Endodermal cell (in vitro differentiated cells): ENCODE measurements around the gene VAV2. TPM values are rescaled to one million over a fixed set of nuclear protein-coding genes. Genes with fewer than 3 reads are reported as not detected.

Experiments
- DNase-seq: peaks from one replicate; pipeline ENCODE4 v3.0.0-alpha.2; 2017
- H3K27ac ChIP-seq: 2 replicates; pipeline ENCODE4 v1.5.1; 2013; ENCODE audit warnings: mild to moderate bottlenecking, low read depth, low read length, moderate library complexity
- H3K27me3 ChIP-seq: 2 replicates; pipeline ENCODE4 v1.6.1; 2013; ENCODE audit warnings: mild to moderate bottlenecking, low read length, moderate library complexity; ENCODE audit not compliant: insufficient read depth, control insufficient read depth, poor library complexity, severe bottlenecking
- H3K36me3 ChIP-seq: 2 replicates; pipeline ENCODE4 v1.7.0; 2013; ENCODE audit warnings: mild to moderate bottlenecking, low read length, moderate library complexity; ENCODE audit not compliant: control insufficient read depth, insufficient read depth
- H3K4me1 ChIP-seq: one replicate; pipeline ENCODE4 v1.7.0; 2013; ENCODE audit warnings: low read length; ENCODE audit not compliant: control insufficient read depth, insufficient read depth
- H3K4me3 ChIP-seq: 2 replicates; pipeline ENCODE4 v1.5.1; 2013; ENCODE audit warnings: mild to moderate bottlenecking, low read length, moderate library complexity
- H3K9ac ChIP-seq: 2 replicates; pipeline ENCODE4 v1.6.1; 2013; ENCODE audit warnings: mild to moderate bottlenecking, low read length, moderate library complexity; ENCODE audit not compliant: poor library complexity, severe bottlenecking; ENCODE audit errors: extremely low read depth
- H3K9me3 ChIP-seq: 2 replicates; pipeline ENCODE4 v1.6.1; 2013; ENCODE audit warnings: mild to moderate bottlenecking, low read length, moderate library complexity; ENCODE audit not compliant: control insufficient read depth
- H3K27ac Mint-ChIP-seq: 2 replicates; pipeline ENCODE4 v1.8.0; 2020; ENCODE audit warnings: mixed read lengths
- H3K27me3 Mint-ChIP-seq: 2 replicates; pipeline ENCODE4 v1.8.0; 2021; ENCODE audit warnings: mild to moderate bottlenecking, mixed read lengths; ENCODE audit not compliant: insufficient read depth
- H3K36me3 Mint-ChIP-seq: 2 replicates; pipeline ENCODE4 v1.8.0; 2020; ENCODE audit warnings: low read depth, mixed read lengths
- H3K4me1 Mint-ChIP-seq: 2 replicates; pipeline ENCODE4 v1.8.0; 2020; ENCODE audit warnings: mixed read lengths
- H3K4me3 Mint-ChIP-seq: 2 replicates; pipeline ENCODE4 v1.8.0; 2020; ENCODE audit warnings: mild to moderate bottlenecking, moderate library complexity, mixed read lengths
- H3K9me3 Mint-ChIP-seq: 2 replicates; pipeline ENCODE4 v1.8.0; 2020; ENCODE audit warnings: mild to moderate bottlenecking, mixed read lengths
- CTCF ChIP-seq: fragments of 200-600 bp; sonication (generic); conservative IDR thresholded peaks from 2 replicates; pipeline ENCODE4 v1.5.0; 2021; ENCODE audit warnings: antibody characterized with exemption, mild to moderate bottlenecking
- WGBS, 2 experiments: methylation state at CpG; one replicate each; pipeline versions ENCODE4 v1.1.5 to v1.1.7; 2013; ENCODE audit warnings: missing lambda C conversion rate in 2 of 2, mixed read lengths in 1 of 2; ENCODE audit not compliant: insufficient coverage in 1 of 2, insufficient read length in 1 of 2; 5-methylcytosine and 5-hydroxymethylcytosine counted together
- total RNA-seq, 2 donors: library from RNA; stranded (reverse); fragmentation: NEBNext Ultra II Directional in 1 of 2; extraction: Animal tissue kit (Norgen Biotek cat#: 25700) in 1 of 2; gene quantifications; 2 replicates in 1 of 2; 3 replicates in 1 of 2; pipeline ENCODE4 v1.2.1, GENCODE V29; 2021

The VAV2 gene
- total RNA-seq, 2 donors from 2014 or later: 29.8 to 35.9 TPM

DNA sequence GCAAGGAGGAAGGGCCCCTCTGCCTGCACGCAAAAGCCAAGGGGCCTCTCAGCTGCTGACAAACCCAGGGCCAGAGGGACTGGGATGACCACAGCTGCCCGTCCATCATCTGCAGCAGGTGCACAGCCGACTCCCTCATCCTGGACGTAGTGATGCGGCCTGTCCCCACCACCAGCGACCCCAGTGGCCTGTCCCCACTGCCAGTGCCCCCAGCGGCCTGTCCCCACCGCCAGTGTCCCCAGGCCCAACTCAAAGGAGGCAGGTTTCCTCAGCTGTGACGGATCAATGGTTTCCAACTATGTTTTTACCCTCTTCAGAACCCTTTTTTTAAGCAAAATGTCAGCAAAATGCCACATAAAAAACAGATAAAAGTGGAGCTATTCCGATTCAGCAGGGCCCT lies 62.5 kb downstream of the VAV2 start:
- no peak overlapping the region for H3K27ac Mint-ChIP-seq

DNA sequence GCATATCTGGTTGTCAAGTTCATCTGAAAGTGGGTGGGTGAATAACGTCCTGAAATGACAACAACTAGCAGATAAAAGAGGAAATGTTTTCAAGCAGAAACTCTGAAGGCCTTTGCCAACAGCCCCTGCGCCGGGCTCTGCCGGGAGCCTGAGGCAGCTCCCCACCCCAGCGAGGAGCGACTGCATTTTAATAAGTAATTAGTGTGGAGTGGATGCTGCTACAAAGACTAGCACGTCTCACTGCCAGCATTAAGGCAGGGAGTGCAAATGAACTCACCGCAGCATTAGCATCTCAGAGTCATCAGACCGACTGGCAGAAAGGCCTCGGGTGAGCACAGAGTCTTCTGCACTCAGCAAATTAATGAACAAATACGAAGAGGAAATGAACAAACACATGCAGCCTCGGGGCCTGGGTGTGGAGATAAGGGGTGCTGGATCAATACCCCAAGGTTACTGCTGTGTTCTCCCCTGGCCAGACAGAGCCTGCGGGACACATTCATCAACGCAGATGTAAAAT lies 63.8 kb downstream of the VAV2 start:
- Mint-ChIP-seq H3K27ac (no peak overlapping the region), H3K4me3 (no peak overlapping the region), H3K9me3 (peaks cover under 1% of the 10 kb centered on the region), H3K4me1 (no peaks in the 10 kb centered on the region), H3K27me3 (no peaks in the 10 kb centered on the region), H3K36me3 (peaks cover 24% of the 10 kb centered on the region)
- no peaks in the 10 kb centered on the region for H3K36me3 ChIP-seq
- H3K9ac ChIP-seq: no peak overlapping the region
- WGBS, 2 experiments: 88 to 93% methylated on average over 13 to 14 of the region's 14 CpGs
- H3K27me3 ChIP-seq: no peaks in the 10 kb centered on the region
- peak overlapping the region; percentile 76 for H3K27ac ChIP-seq
- TF ChIP-seq CTCF: no peak
- no peak for DNase-seq
- H3K4me3 ChIP-seq: no peak overlapping the region
- H3K9me3 ChIP-seq: no peaks in the 10 kb centered on the region
- H3K4me1 ChIP-seq: no peaks in the 10 kb centered on the region

More for the DNA sequence above, 62.5 kb downstream of the VAV2 start:
- no peaks in the 10 kb centered on the region for H3K4me1 Mint-ChIP-seq
- Histone ChIP-seq H3K9ac (no peak overlapping the region), H3K4me3 (no peak overlapping the region), H3K36me3 (no peaks in the 10 kb centered on the region), H3K9me3 (no peaks in the 10 kb centered on the region), H3K27ac (no peak overlapping the region), H3K4me1 (no peaks in the 10 kb centered on the region), H3K27me3 (no peaks in the 10 kb centered on the region)
- H3K4me3 Mint-ChIP-seq: no peak overlapping the region
- DNase-seq: no peak
- H3K36me3 Mint-ChIP-seq: peaks cover 28% of the 10 kb centered on the region
- 83 to 94% methylated on average over 4 to 10 of the region's 10 CpGs for WGBS, 2 experiments
- no peaks in the 10 kb centered on the region for H3K9me3 Mint-ChIP-seq
- no peaks in the 10 kb centered on the region for H3K27me3 Mint-ChIP-seq
- no peak for TF ChIP-seq CTCF

DNA sequence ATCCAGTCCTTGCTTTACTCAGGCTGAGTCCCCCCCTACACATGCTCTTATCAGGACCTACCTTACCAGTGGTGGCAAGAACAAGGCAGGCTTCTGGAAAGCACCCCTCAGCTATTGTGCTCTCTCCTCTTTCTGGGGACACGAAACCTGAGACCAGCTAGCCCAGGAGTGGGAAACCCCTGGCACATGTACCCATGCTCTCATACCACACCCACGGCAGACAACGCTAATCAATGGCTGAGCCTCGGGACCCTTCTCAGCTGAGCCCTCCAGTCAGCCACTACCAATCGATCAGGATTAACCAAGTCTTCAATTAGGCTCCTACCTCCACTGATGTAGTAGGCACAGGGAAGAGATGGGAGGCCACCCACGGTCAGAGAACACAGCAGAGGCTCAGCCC lies 65.1 kb downstream of the VAV2 start:
- no peak overlapping the region for H3K9ac ChIP-seq
- no peaks in the 10 kb centered on the region for H3K27me3 ChIP-seq
- no peaks in the 10 kb centered on the region for H3K36me3 ChIP-seq
- peaks cover 6% of the 10 kb centered on the region for H3K9me3 Mint-ChIP-seq
- no peak for DNase-seq
- no peak overlapping the region for H3K27ac Mint-ChIP-seq
- H3K9me3 ChIP-seq: no peaks in the 10 kb centered on the region
- H3K4me3 ChIP-seq: no peak overlapping the region
- H3K4me1 ChIP-seq: no peaks in the 10 kb centered on the region
- H3K4me3 Mint-ChIP-seq: no peak overlapping the region
- H3K36me3 Mint-ChIP-seq: peaks cover 27% of the 10 kb centered on the region
- no peak for TF ChIP-seq CTCF
- 81 to 87% methylated on average over 2 to 6 of the region's 6 CpGs for WGBS, 2 experiments
- no peaks in the 10 kb centered on the region for H3K4me1 Mint-ChIP-seq
- no peak overlapping the region for H3K27ac ChIP-seq
- no peaks in the 10 kb centered on the region for H3K27me3 Mint-ChIP-seq
